GM19468 (cell line): ENCODE results near the gene MYB.
"Not testable (repeated sequence)": the region's sequence is repeated elsewhere in the genome, so short reads cannot be mapped to it uniquely, and the experiment has no call there.

ENCODE experiments used
- ATAC-seq: cut with Tn5 transposase; IDR thresholded peaks from one replicate; pipeline ENCODE4 v1.9.1; 2021; ENCODE audit warnings: mild to moderate bottlenecking, moderate library complexity, moderate number of reproducible peaks; ENCODE audit not compliant: unreplicated experiment; ENCODE audit errors: extremely low read depth

The MYB gene

GRCh38 chr6:135162678-135163439 is 18.2 kb upstream of the MYB start:
- no peak for ATAC-seq

DNA sequence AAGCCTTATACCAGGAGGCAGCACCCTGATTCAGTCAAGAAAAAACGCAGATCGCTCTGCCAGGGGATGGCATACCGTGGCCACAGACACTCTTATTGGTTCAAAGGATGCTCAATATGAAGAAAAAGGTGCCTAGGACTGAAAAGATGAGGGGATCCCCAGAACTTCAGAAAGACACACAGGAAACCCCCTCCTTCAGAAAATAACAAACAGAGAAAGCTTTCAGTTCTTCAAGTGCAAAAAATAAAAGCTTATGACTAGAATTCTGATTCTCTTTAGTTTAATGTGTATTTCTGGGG is 17.7 kb upstream of the MYB start:
- ATAC-seq, result no peak

DNA sequence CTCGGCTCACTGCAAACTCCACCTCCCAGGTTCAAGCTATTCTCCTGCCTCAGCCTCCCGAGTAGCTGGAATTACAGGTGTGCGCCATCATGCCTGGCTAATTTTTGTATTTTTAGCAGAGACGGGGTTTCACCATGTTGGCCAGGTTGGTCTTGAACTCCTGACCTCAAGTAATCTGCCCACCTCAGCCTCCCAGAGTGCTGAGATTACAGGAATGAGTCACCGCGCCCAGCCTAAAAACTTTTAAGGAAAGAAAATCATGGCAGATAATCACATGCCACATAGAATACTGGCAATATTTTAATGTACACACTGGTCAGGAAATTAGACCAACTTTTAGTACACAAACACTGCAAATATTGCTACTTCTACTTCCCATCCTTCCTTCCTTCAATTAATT is 16.7 kb upstream of the MYB start:
- not testable (repeated sequence) for ATAC-seq

DNA sequence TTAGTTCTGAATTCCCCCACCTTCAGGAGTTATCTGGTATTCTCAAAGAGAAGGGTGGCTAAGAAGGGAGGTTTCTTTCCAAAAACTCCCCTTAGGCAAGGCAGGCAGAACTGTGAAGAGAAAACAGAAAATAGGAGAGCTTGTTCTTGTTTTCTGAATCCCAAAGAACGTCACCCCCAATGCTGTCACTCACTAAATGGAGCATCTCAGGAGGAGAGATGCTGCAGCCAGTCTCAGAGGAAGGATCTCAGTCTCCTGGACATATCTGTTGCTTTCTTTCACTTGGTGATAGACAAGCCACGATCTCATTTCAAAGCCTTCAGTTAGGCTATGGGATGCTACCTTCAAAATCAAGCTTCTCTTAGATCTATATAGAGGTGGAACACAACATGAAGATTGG is 16.1 kb upstream of the MYB start:
- ATAC-seq, result no peak

GRCh38 chr6:135166515-135166914 is 14.6 kb upstream of the MYB start:
- ATAC-seq, result no peak

GRCh38 chr6:135167617-135168016 is 13.5 kb upstream of the MYB start:
- ATAC-seq, result no peak

- ATAC-seq, result no peak
These were observed 12.3 kb upstream of the MYB start for GRCh38 chr6:135168766-135169165.

GRCh38 chr6:135170238-135170637 is 10.9 kb upstream of the MYB start:
- ATAC-seq, result no peak

DNA sequence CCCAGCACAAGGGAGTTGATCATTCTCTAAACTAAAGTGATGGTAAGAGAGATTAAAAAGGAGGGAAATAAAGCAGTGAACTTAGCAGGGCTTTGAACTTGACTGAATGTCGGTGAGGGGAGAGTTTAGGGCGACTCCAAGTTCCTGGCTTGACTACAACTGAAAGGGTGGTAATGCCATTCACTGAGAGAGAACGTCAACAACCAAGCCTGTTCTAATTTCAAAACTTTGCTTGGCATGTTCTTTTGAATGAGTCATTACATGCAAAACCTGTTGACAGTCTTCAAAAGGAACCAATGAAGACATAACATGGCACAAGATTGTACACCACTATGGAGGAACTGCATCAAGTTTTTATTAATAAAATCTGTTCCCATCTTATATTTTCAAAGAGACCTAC is 10.3 kb upstream of the MYB start:
- ATAC-seq, result peak; percentile 21

DNA sequence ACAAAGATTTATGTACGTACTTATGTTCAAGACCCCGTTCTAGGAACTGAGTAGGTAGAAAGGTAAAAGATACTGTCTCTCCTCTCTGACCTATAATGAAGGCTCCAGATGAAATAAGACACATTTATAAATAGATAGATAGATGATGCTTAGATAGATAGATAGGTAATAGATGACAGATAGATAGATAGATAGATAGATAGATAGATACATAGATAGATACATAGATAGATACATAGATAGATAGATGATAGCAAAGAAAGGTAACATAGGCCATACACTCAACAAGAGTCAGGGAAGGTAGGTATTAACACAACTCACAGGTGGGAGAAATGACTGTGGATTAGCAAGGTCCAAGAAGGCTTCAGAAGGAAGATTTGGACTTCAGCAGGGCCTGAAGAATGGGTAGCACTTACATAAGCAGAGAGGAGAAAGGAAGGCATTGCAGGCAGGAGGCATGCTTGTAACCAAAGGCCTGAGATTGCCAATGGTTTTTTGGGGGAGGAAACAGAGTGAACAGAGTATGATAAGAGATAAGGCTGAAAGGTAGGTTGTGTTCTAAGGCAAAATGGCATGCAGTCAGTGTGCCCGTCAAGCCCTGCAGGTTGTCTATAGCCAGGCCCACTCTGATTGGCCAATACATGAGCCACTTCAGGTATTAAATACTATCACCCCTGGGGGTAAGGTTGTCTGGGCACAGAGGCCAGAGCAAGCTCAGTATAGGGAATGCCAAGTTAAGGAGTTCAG is 7.7 kb upstream of the MYB start:
- ATAC-seq, result no peak

DNA sequence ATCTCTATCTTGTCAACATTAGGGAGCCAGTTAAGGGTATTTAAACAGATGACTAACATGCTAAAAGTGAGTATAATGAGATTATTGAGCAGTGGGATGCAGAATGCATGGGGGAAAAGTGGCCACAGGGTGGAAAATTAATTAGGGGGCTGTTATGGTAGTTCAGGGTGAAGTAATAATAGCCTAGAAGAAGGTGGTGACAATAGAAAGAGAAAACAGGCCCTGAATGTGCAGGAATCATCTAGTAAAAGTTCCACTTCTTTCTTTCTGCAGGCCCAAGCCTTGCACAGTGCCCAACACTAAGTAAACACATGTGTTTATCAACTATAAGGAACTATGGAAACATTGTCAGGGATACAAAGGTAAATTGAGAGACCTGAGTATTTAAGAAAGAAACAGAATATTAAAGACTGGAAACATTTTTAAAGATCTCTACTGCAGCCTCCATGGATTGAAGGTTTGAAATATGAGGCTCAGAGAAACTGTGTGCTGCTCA is 7.1 kb upstream of the MYB start:
- ATAC-seq, result no peak

DNA sequence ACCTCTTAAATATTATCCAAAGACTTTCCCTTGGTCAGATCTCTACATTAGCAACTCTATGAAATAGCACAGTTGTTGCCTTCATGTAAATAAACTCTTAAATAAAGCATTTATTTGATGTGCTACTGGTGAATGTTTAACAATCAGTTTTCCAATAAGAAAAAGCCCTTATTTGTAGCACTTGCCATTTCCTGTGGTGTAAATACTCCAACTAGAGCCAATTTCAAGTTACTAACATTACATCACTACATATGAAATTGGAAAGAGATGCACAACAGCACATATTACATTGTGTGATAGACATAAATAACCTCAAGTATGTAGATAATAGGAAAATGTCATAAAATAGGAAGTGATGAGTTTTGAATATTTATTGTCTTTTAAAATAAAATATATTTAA is 5.0 kb upstream of the MYB start:
- no peak for ATAC-seq

- ATAC-seq, result no peak
These were observed 4.6 kb upstream of the MYB start for GRCh38 chr6:135176464-135176863.

DNA sequence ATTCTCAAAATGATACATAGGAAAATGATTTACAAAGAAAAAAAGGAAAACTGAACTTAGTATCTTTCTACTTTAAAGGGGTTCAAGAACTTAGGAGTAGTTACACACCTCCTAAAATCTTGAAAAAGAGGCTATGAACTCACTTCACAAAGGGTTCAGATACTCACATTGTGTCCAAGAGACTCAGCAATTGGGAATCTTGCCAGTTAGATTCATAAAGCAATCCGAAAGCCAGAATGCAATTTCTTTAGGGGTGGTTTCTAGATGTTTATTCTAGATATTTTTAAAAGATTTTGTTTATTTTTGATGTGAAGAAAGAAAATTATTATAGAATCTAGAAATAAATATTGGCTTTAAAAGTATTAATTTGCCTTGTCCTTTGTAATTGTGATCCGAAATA is 1.7 kb upstream of the MYB start:
- no peak for ATAC-seq

GRCh38 chr6:135179920-135180541 is 1.1 kb upstream of the MYB start:
- ATAC-seq, result no peak

- no peak for ATAC-seq
These were observed 394 bp downstream of the MYB start for GRCh38 chr6:135181333-135182070.

DNA sequence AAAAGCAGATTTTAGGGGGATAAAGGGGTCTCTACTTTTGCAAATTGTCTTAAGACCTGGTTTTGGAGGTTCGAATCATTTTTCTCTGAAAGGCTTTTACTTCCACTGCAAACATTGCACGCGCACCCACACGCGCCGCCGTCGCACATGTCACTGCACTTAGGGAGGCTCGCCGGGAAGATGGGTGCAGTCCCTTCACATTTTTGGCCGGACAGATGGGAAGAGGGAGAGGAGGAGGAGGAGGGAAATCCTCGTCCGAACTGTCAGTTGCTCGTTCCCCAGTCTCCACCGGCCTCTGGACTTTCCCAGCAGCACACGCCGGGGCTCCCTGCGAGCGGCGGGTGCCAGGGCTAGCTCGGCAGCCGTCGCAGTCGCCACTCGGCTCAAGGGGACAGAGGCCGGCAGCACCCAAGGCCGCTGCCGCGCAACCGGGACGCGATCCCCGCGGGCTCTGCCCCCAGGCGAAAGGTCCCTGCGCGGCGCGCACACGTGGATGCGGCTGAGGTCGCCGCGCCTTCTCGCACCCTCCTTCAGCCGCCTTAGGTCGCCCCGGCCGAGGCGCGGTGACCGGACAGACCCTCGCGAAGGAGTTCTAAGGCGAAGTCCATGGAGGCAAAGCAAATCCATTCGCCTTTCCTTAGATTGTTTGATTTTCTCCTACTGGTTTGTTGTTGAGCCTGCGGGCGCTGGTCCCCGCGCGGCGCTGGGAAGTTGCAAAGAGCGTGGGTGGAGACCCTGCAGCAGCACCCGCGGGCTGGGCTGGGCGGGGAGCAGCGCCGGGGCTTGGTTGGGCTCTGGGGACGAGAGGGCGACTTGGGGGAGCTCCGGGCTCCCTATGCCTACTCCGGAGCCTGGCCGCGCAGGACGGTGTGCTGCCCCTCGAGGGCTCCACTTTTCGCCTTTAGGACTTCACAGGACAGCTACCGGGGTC is 1.2 kb downstream of the MYB start:
- ATAC-seq, result no peak

GRCh38 chr6:135183002-135183531 is 2.0 kb downstream of the MYB start:
- peak; percentile 37 for ATAC-seq
